GM18526 (cell line): ENCODE measurements around the gene VWA2.

Experiments used
- POLR2A ChIP-seq: IDR thresholded peaks from 3 replicates; pipeline ENCODE4 v1.6.1; 2011; ENCODE audit not compliant: insufficient read length; ENCODE audit errors: extremely low read depth

Gene VWA2

DNA sequence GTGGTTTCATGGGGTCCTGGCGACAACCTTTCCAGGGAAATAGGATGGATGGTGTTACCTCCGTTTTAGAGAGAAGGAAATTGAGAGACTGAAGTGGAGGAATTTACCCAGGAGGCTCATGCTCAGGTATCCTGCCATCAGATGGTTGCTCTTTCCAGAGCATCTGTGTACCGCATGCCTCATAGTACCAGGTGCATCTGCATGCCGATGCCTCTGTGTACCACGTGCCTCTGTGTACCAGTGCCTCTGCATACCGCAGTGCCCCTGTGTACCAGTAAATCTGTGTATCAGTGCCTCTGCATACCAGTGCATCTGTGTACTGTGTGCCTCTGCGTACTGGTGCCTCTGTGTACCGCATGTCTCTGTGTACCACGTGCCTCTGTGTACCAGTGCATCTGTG, 3.2 kb downstream of the VWA2 start:
- no peak for TF ChIP-seq POLR2A

DNA sequence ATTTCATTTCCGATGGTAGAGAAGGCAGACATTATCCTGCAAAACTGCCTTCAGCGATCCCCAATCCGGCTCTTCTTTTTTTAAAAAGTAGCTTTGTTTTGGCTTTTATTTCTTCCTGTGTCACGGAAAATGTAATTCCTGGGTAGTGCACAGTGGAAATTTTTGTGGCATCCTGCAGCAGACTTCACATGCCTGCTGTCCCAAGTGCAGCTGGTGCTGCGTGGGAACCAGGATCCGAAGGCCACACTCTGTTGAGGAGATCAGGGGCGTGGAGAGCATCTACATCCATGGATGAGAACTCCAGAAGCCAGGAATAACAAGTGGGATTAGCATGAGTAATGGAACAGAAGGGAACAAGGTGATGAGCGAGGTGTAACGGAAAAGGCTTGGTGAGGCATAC, 4.6 kb downstream of the VWA2 start:
- TF ChIP-seq POLR2A = no peak

DNA sequence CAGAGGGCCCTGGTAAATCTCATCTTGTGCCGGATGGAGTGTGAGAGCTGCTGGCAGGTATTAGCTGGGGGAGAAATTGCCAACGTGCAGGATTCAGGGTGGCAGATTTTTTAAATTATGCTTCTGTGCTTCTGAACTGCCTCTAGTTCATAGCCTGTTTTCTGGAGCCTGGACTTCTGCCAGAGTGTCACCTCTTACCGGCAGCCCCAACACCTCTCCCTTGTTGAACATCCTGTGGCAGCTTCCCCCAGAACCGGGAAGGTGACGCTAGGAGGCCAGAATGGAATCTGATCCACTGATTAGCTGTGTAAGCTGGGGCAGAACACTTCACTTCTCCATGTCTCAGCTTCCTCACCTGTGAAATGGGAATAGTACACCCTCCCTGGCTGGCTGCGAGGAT, 5.1 kb downstream of the VWA2 start:
- TF ChIP-seq POLR2A = no peak

DNA sequence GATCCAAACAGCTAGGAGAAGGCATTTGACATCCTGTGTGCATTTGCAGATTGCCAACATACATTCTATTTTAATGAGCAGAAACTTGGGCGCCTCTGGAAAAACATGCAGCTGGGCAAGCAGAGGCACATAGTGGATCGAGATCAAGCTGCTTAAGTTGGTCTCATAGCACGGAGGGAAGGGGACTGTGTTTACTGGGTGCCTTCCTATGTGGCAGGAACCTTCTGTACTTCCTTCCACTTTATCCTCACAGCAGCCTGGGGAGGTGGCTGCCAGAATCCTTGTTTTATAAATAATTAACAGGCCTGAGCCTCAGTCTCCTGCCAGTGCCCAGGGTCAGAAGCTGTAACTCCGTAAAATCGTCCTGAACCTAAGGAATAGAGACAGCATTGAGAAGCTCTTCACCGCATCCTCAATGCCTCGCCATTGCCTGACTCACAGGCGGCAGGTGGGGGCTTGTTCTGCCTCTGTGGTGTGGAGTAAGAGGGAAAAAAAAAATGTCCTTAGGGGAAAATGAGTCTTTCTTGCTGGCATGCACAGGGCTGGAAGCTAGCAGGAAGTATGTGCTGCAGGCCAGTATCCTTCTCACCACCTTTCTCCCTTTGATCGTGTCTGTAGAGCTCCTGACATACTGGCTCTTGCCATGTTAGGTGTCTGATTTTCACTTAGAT, 6.2 kb downstream of the VWA2 start:
- TF ChIP-seq POLR2A = no peak

DNA sequence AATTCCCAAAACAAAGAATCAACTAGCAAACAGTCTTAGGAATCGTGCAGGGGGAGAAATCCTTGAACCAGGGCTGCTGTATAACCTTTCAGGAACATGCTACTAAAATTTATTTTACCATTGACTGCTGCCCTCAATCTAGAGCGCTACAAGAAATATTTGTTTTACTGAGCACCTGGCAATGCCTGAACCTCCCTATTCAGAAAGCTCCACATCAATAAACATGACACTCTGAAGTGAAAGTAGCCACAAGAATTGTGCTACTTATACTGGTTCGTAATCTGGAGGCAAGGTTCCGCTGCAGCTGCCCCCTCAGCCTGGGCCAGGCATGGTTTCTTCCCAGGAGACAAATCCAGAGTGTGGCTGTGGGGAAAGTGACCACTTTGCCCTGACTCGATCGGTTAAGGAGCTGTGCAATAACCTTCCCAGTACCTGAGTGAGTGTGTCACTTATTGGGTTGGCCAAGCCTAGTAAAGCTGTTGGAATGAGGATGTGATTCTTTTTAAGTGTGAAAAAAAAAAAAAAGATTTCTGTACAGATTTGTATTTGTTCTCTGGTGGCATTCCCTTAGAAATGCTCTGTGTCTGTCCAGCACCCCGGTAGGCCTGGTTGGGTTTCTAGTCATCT, 7.7 kb downstream of the VWA2 start:
- no peak for TF ChIP-seq POLR2A

DNA sequence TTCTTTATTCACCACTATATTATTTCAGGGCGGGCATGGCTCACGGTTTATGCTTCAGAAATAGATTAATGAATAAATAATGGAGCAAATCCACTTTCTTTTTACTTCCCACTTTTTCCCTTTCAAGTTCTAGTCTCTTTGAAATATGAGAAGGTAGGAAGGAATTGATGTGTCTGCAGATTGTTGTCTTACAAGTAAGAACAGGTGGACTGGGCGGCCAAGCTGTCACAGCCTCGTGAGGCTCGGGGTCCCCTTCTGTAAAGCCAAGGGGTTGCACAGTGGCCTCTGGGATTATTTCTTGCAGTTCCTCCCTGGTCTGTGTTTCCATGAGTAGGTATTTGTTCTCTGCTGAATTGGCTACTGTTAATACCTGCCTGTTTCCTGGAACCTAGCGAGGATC, 11.2 kb downstream of the VWA2 start:
- TF ChIP-seq POLR2A = no peak

DNA sequence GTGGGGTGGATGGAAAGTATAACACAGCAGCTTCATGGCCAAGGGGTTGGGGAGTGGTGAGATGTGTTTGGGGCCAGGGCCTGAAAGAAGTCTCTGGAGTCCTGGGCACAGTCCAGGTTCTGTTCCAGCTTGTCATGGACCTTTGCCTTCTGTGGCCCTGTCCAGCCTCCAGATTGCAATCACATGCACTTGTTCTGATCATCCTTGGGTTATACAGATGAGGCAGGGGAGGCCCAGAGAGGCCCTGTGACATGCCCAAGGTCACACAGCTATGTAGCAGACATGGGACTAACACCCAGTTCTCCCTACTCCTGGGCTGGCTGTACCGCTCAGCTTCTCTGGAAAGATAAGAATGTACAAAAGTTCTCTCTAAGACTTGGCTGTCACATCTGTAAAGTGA, 11.7 kb downstream of the VWA2 start:
- TF ChIP-seq POLR2A = no peak

DNA sequence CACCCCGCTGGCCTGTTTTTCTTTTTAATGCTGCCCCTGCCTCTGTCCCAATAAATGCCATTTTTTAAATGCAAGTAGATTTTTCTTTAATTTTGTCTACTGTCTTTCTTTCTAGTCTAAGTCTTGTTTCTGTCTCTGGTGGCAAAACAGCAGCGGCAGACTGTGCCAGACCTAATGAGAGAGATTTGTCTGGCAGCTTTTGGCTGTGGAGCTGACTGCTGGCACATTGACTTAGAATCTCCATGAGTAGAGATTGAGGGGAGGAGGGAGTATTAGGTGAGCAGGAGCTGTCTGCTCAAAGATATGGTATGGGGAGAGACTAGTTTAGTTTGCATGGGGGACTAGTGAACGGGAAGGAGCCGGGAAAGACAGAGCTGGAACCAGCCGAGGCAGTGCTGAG, 13.0 kb downstream of the VWA2 start:
- no peak for TF ChIP-seq POLR2A

DNA sequence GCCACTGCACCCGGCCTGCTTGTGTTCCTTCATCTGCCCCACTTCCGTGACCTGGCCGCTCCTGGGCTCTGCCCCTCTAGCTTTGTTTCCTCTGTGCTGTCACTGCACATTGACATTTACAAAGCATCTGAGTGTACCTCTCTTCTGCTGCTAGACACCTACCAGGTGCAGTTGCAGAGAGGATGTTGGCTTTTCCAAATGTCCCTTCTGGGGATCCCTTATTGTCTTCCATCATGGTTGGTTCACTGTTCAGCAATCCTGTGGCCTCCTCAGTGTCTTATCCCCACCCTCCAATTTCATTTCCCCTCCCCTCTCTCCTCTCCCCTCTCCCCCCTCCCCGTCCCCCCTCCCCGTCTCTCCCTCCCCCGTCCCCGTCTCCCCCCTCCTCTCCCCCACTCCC, 13.8 kb downstream of the VWA2 start:
- no peak for TF ChIP-seq POLR2A

DNA sequence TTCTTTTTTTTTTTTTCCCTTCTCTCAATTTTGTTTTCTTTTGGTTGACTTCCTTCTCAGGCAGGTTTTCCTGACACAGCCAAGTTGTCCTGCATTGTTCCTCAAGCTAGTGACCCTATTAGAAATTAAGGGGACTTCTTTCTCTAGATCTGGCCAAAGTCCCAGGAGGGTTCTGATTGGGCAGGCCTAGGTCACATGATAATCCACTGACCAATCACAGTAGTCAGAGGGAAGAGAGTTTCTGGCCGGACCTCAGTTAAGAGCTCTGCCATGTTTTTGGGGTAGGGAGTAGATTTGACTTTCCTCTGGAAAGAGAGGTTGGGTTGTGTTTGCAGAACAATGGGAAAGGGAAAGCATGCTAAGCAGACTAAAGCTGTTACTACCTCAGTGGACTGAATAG, 16.2 kb downstream of the VWA2 start:
- no peak for TF ChIP-seq POLR2A

DNA sequence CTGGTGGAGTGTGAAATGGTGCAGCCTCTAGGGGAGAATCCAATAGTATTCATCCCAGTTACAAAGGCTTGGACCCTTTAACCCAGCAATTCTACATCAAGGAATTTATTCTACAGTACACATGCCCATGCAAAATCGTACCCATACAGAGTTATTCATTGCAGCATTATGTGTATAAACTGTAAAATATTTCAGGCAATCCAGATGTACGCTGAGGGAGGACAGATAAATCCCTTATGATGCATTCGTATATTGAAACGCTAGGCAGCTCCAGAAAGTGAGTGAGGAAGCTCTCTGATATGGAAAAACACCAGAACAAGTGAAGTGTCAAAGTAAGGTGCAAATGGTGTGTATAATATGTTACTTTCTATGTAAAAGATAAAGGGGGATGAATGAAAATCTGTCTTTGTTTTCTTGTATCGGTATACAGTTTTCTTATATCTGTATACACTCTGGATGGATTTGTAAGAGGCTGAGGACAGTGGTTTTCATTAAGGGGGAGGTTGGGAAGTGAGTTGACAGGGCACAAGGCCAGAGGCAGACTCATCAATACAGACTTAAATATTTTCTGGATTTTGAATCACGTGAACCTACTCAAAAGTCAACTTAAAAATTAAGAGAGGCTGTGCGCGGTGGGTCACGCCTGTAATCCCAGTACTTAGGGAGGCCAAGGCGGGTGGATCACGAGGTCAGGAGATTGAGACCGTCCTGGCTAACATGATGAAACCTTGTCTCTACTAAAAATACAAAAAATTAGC, 17.1 kb downstream of the VWA2 start:
- TF ChIP-seq POLR2A = no peak

DNA sequence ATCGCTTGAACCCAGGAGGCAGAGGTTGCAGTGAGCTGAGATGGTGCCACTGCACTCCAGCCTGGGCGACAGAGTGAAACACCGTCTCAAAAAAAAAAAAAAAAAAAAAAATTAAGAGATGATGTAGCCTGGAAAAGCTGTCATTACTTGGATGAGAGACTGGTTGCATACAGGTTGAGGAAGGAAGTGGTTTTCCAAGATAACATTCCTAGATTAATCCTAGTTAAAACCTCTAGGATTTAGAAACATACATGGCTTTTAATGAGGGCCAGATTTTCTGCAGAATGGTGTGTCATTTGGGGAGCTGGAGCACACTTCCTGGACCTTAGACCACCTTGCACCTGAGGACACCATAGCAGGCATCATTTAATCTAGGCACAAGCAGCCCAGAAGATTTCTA, 17.8 kb downstream of the VWA2 start:
- no peak for TF ChIP-seq POLR2A

DNA sequence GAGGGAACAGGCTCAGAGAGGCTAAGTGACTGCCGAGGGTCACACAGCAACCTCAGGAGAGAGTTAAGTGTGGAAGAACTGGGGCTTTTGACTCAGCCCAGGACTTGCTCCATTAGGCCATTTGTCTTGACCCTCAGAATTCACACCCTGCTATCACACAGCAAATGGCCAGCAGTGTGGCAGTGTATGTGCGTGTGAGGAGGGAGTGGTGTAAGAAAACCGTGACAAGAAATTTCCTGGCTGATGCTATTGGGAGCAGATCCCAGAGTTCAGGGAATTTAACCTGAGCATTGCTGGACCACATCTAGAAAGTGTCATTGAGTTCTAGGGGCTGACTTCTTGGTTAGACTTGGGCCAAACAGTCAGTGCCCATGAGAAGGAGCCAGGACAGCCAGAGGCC, 18.4 kb downstream of the VWA2 start:
- no peak for TF ChIP-seq POLR2A

DNA sequence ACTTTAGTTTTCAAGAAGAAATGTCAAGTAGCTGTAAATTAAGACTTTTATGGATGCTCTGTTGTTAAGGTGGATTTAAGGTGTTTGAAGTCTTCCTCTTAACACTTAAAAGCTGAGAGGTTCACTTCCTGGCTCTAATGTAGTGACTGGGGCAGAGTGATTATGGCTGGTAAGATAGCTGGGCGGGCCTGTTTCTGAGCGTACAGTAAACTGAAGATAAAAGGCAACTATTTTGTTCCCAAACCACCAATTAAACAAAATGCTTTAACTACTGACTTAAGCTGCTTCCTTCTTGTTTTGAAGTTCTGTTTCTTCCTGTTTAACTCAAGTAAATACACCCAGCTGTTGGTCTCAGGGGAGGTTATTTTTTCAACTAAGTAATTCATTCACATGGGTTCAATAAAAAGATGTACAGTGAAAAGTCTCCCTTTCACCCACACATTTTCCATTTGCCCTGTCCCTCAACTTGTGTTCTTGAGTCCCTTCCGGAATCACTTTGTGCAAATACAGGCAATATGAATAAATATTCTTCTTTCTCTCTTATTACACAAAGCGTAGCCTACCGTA, 19.3 kb downstream of the VWA2 start:
- TF ChIP-seq POLR2A = no peak

DNA sequence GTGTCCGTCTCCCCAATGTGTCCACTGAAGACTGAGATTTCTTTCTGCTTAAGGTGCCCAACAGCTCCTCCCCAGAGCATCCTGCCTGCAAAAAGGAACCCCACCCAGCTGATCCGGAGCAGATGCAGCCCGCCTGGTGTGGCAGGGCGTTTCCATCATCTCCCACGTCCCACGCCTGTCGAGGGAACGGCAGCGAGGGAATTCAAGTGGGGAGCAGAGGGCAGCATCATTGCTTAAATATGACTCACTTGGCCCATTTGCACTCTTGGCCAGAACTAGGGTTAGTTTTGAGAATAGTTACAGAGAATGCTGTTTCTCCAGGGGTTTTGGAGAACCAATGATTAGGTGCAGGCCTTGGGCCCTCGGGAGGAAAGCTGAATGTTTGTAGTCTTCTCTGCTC, 20.8 kb downstream of the VWA2 start:
- TF ChIP-seq POLR2A = no peak

DNA sequence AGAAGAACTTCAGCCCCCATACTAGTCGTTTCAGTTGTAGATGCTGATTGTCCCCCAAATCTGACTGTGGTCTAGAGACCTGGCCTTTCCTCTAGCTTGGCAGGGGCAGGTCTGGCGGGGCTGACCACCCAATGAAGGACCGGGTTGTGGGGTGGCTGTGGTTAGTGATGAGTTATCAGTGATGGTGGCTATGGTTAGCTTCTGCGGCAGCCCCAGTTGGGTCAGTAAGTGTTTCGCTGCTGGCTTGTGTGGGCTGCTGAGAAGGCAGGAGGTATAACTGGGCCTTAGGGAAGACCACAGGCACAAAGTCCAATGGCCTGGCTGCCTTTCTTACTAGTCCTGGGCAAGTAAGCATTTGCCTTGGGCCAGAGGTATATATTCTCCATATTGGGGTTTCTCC, 21.3 kb downstream of the VWA2 start:
- TF ChIP-seq POLR2A = no peak

DNA sequence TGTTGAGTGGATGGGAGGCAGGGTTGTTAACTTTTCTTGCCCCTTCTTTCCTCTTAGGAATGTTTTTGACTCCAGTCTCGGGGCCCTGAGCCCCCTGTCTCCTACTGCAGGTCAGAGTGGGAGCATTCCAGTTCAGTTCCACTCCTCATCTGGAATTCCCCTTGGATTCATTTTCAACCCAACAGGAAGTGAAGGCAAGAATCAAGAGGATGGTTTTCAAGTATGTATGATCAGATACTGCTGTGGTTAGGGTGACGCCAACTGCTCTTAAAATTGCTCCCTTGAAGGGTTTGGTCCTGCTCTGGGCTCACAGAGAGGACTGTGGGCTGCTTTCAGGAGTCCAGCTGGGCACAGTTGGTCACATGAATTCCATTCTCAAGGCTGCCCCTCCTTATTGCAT, 22.0 kb downstream of the VWA2 start:
- no peak for TF ChIP-seq POLR2A

DNA sequence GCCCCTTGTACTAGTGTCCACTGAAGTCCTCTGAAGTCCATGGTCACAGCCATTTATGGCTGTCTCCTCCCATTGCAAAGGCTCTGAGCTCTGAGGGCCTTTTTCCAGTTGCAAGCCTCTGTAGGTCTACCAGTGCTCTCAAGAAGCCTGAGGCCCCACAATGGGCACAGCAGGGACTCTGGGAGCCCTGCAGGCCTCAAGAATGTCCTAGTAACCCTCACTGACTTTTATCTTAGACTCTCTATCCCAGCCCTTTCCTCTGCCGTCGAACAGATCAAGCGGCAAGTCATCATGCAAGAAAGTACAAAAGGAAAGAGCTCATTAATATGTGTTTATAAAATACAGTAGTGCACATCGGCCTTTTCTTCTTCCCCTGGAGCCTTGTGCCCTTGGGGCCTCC, 23.4 kb downstream of the VWA2 start:
- TF ChIP-seq POLR2A = no peak
